CD14-positive monocyte (primary cell): ENCODE results near the gene NPR3. TPM values are rescaled to one million over a fixed set of nuclear protein-coding genes. Genes with fewer than 3 reads are reported as not detected.

Source experiments
- DNase-seq, 3 donors: peaks; one replicate each; pipeline ENCODE4 v3.0.0-alpha.2; 2011 to 2022
- H2AFZ ChIP-seq: 2 replicates; pipeline ENCODE4 v1.6.0; 2012; ENCODE audit warnings: mild to moderate bottlenecking, low read depth, low read length, inconsistent platforms; ENCODE audit not compliant: insufficient read depth, poor library complexity, severe bottlenecking
- H3K27ac ChIP-seq, 2 donors: 1 replicate in 1 of 2; 2 replicates in 1 of 2; pipeline ENCODE4 v1.5.1; 2012 to 2013; ENCODE audit warnings: low read length in 2 of 2, control low read depth in 1 of 2, inconsistent platforms in 1 of 2, low read depth in 1 of 2, mild to moderate bottlenecking in 1 of 2
- H3K27me3 ChIP-seq, 2 donors: one replicate each; pipeline versions ENCODE4 v1.6.0 to v1.6.1; 2011 to 2013; ENCODE audit warnings: low read length in 2 of 2; ENCODE audit not compliant: control insufficient read depth in 2 of 2, insufficient read depth in 2 of 2
- H3K36me3 ChIP-seq, 2 donors: replicated peaks in 1 of 2; 1 replicate in 1 of 2; 2 replicates in 1 of 2; pipeline versions ENCODE4 v1.5.1 to v1.6.1; 2012 to 2013; ENCODE audit warnings: low read length in 2 of 2, control low read depth in 1 of 2, inconsistent platforms in 1 of 2, mild to moderate bottlenecking in 1 of 2; ENCODE audit not compliant: insufficient read depth in 2 of 2, control insufficient read depth in 1 of 2
- H3K4me1 ChIP-seq, 2 donors: 1 replicate in 1 of 2; 2 replicates in 1 of 2; pipeline versions ENCODE4 v1.5.1 to v1.6.1; 2012 to 2013; ENCODE audit warnings: low read length in 2 of 2, control low read depth in 1 of 2, inconsistent platforms in 1 of 2, mild to moderate bottlenecking in 1 of 2, moderate library complexity in 1 of 2; ENCODE audit not compliant: insufficient read depth in 2 of 2, control insufficient read depth in 1 of 2
- H3K4me2 ChIP-seq: replicated peaks from 2 replicates; pipeline ENCODE3; 2012; ENCODE audit warnings: low read length, moderate library complexity, mild to moderate bottlenecking; ENCODE audit not compliant: poor library complexity, severe bottlenecking; ENCODE audit errors: extremely low read depth
- H3K4me3 ChIP-seq, 3 experiments: fragments of 200-600 bp in 1 of 3; sonication (generic) in 1 of 3; replicated peaks in 1 of 3; 1 replicate in 2 of 3; 2 replicates in 1 of 3; pipeline ENCODE4 v1.5.1; 2011 to 2013; ENCODE audit warnings: low read length in 3 of 3, mild to moderate bottlenecking in 3 of 3, control low read depth in 2 of 3, low read depth in 2 of 3, inconsistent platforms in 1 of 3, moderate library complexity in 1 of 3
- H3K79me2 ChIP-seq: 2 replicates; pipeline ENCODE4 v1.6.0; 2012; ENCODE audit warnings: mild to moderate bottlenecking, control low read depth, inconsistent platforms, low read length, moderate library complexity; ENCODE audit not compliant: insufficient read depth
- H3K9ac ChIP-seq: 2 replicates; pipeline ENCODE4 v1.6.0; 2017; ENCODE audit warnings: low read length, mild to moderate bottlenecking; ENCODE audit not compliant: insufficient read depth, poor library complexity, severe bottlenecking
- H3K9me3 ChIP-seq, 2 donors: replicated peaks in 1 of 2; 1 replicate in 1 of 2; 2 replicates in 1 of 2; pipeline versions ENCODE4 v1.5.1 to v1.6.1; 2012 to 2013; ENCODE audit warnings: low read length in 2 of 2, control low read depth in 1 of 2; ENCODE audit not compliant: control insufficient read depth in 1 of 2, insufficient read depth in 1 of 2
- H4K20me1 ChIP-seq: 2 replicates; pipeline ENCODE4 v1.6.0; 2012; ENCODE audit warnings: mild to moderate bottlenecking, low read length, control low read depth, moderate library complexity; ENCODE audit not compliant: insufficient read depth
- H3K27ac Mint-ChIP-seq, 7 donors: one replicate each; pipeline ENCODE4 v1.8.0; 2020; ENCODE audit warnings: mild to moderate bottlenecking in 7 of 7, mixed read lengths in 7 of 7, moderate library complexity in 6 of 7, inconsistent platforms in 2 of 7
- H3K27me3 Mint-ChIP-seq, 3 donors: one replicate each; pipeline ENCODE4 v1.8.0; 2021 to 2022; ENCODE audit warnings: low read depth in 3 of 3, mild to moderate bottlenecking in 3 of 3, mixed read lengths in 3 of 3, moderate library complexity in 3 of 3, inconsistent platforms in 1 of 3
- H3K36me3 Mint-ChIP-seq, 2 donors: one replicate each; pipeline ENCODE4 v1.8.0; 2020; ENCODE audit warnings: mixed read lengths in 2 of 2, inconsistent platforms in 1 of 2, mild to moderate bottlenecking in 1 of 2
- H3K4me1 Mint-ChIP-seq: one replicate; pipeline ENCODE4 v1.8.0; 2020; ENCODE audit warnings: mild to moderate bottlenecking, mixed read lengths
- H3K4me3 Mint-ChIP-seq, 2 donors: one replicate each; pipeline ENCODE4 v1.8.0; 2020; ENCODE audit warnings: mild to moderate bottlenecking in 2 of 2, mixed read lengths in 2 of 2, moderate library complexity in 1 of 2
- H3K9me3 Mint-ChIP-seq, 7 donors: one replicate each; pipeline ENCODE4 v1.8.0; 2020 to 2022; ENCODE audit warnings: mixed read lengths in 7 of 7, mild to moderate bottlenecking in 6 of 7, moderate library complexity in 6 of 7, inconsistent platforms in 2 of 7
- CTCF ChIP-seq: fragments of 200-600 bp; IDR thresholded peaks from one replicate; pipeline ENCODE4 v1.8.0; 2022; ENCODE audit warnings: antibody characterized with exemption, mild to moderate bottlenecking
- WGBS: methylation state at CpG from one replicate; pipeline ENCODE4 v1.1.5; 2013; ENCODE audit warnings: missing lambda C conversion rate; ENCODE audit not compliant: insufficient coverage; 5-methylcytosine and 5-hydroxymethylcytosine counted together
- intact Hi-C, 2 donors: fragments of 100-400 bp; cut with micrococcal nuclease; formaldehyde crosslinking; loops; one replicate each; pipeline versions ENCODE4 v1.15.0 to v1.15.1; 2023
- polyA plus RNA-seq, 3 donors: library from polyadenylated mRNA; depleted of rRNA in 1 of 3; unstranded in 2 of 3; stranded (reverse) in 1 of 3; fragments of 300-500 nt in 2 of 3; fragments of >200 nt in 1 of 3; fragmentation: Illumina TruSeq in 2 of 3; gene quantifications; 1 replicate in 2 of 3; 2 replicates in 1 of 3; pipeline ENCODE4 v1.2.3, GENCODE V29; 2012 to 2021

Gene NPR3
- polyA plus RNA-seq, 3 donors: not detected

GRCh38 chr5:32721626-32722025 lies 10.5 kb downstream of the NPR3 start:
- Histone ChIP-seq H4K20me1 (no peaks in the 10 kb centered on the region), H3K27ac (no peak overlapping the region), H3K4me1 (peaks cover 4 to 5% of the 10 kb centered on the region in 2 donors), H3K9me3 (no peaks in the 10 kb centered on the region), H3K27me3 (no peaks in the 10 kb centered on the region), H3K4me3 (no peak overlapping the region), H3K9ac (no peak overlapping the region), H2AFZ (no peak overlapping the region), H3K4me2 (no peak overlapping the region), H3K36me3 (no peaks in the 10 kb centered on the region), H3K79me2 (no peaks in the 10 kb centered on the region)
- Mint-ChIP-seq H3K27me3 (no peaks in the 10 kb centered on the region), H3K27ac (no peak overlapping the region), H3K4me3 (no peak overlapping the region), H3K4me1 (peaks cover 11% of the 10 kb centered on the region), H3K36me3 (peaks cover 2 to 3% of the 10 kb centered on the region in 2 donors), H3K9me3 (peaks cover 2 to 16% (median 12%) of the 10 kb centered on the region in 7 donors)
- no peak for DNase-seq
- intact Hi-C loops: no loop called here
- TF ChIP-seq CTCF: no peak

- Mint-ChIP-seq H3K9me3 (peaks cover 0 to 15% (median 8%) of the 10 kb centered on the region in 7 donors), H3K27ac (no peak overlapping the region), H3K4me1 (peaks cover 11% of the 10 kb centered on the region), H3K4me3 (no peak overlapping the region), H3K36me3 (peaks cover 2 to 3% of the 10 kb centered on the region in 2 donors), H3K27me3 (no peaks in the 10 kb centered on the region)
- TF ChIP-seq CTCF: no peak
- Histone ChIP-seq H3K27ac (no peak overlapping the region), H4K20me1 (no peaks in the 10 kb centered on the region), H3K4me1 (peaks cover 4 to 5% of the 10 kb centered on the region in 2 donors), H3K27me3 (no peaks in the 10 kb centered on the region), H3K4me2 (no peak overlapping the region), H3K9ac (no peak overlapping the region), H3K79me2 (no peaks in the 10 kb centered on the region), H3K4me3 (no peak overlapping the region), H3K9me3 (peaks cover 0 to under 1% of the 10 kb centered on the region in 2 donors), H3K36me3 (no peaks in the 10 kb centered on the region), H2AFZ (no peak overlapping the region)
- intact Hi-C loops: no loop called here
- DNase-seq: no peak
- WGBS: 97% methylated on average over 4 of the region's 7 CpGs
These were observed 11.8 kb downstream of the NPR3 start for GRCh38 chr5:32722957-32723356.
